Left renal cortex interstitium (tissue), 4 donors: ENCODE measurements around the gene NEMP1. TPM values are rescaled to one million over a fixed set of nuclear protein-coding genes. Genes with fewer than 3 reads are reported as not detected.
"Not testable (repeated sequence)": the region's sequence is repeated elsewhere in the genome, so short reads cannot be mapped to it uniquely, and the experiment has no call there.

Experiments
- DNase-seq, 4 donors: peaks; one replicate each; pipeline ENCODE4 v3.0.0-alpha.2; 2013; ENCODE audit warnings: low read depth in 4 of 4, low spot score in 2 of 4, missing footprints in 1 of 4
- polyA plus RNA-seq, 4 donors: library from polyadenylated mRNA; unstranded; fragments of 120-200 nt; gene quantifications; one replicate each; pipeline ENCODE4 v1.2.1, GENCODE V29; 2013; ENCODE audit not compliant: insufficient read length in 4 of 4

The NEMP1 gene
- polyA plus RNA-seq, 4 donors, result 19.0 to 30.0 (median 24.1) TPM

GRCh38 chr12:57037264-57037663, 41.3 kb downstream of the NEMP1 start:
- DNase-seq, result no peak

- DNase-seq, result no peak
These were observed 45.2 kb downstream of the NEMP1 start for GRCh38 chr12:57033431-57033830.

- no peak for DNase-seq
These were observed 46.8 kb downstream of the NEMP1 start for GRCh38 chr12:57031789-57032188.

GRCh38 chr12:57031138-57031725, 47.4 kb downstream of the NEMP1 start:
- no peak for DNase-seq

GRCh38 chr12:57029457-57029856, 49.1 kb downstream of the NEMP1 start:
- no peak for DNase-seq

- DNase-seq, result no peak
These were observed 50.8 kb downstream of the NEMP1 start for GRCh38 chr12:57027805-57028153.

- DNase-seq, result no peak
These were observed 51.4 kb downstream of the NEMP1 start for GRCh38 chr12:57027011-57027804.

- no peak for DNase-seq
These were observed 53.4 kb downstream of the NEMP1 start for GRCh38 chr12:57025196-57025595.

GRCh38 chr12:57022324-57022723, 56.3 kb downstream of the NEMP1 start:
- not testable (repeated sequence) for DNase-seq

- no peak for DNase-seq
These were observed 58.4 kb downstream of the NEMP1 start for GRCh38 chr12:57019983-57020719.

- DNase-seq, result no peak
These were observed 59.7 kb downstream of the NEMP1 start for GRCh38 chr12:57018906-57019305.

- not testable (repeated sequence) for DNase-seq
These were observed 60.2 kb downstream of the NEMP1 start for GRCh38 chr12:57018353-57018752.

GRCh38 chr12:57016348-57016747, 62.2 kb downstream of the NEMP1 start, which contains the start of gene TAC3:
TSS of gene TAC3 (minus strand) at chr12:57016529. CDS start at chr12:57015797, 732 bp downstream.
- no peak for DNase-seq

- no peak for DNase-seq
These were observed 65.8 kb downstream of the NEMP1 start for GRCh38 chr12:57012600-57013465.

- DNase-seq, result no peak
These were observed 66.9 kb downstream of the NEMP1 start for GRCh38 chr12:57011438-57012424.

GRCh38 chr12:57010627-57011247, 67.9 kb downstream of the NEMP1 start:
- DNase-seq, result no peak

GRCh38 chr12:57009949-57010626, 68.5 kb downstream of the NEMP1 start:
- DNase-seq, result no peak

GRCh38 chr12:57008178-57008577, 70.4 kb downstream of the NEMP1 start:
- DNase-seq, result peak in 1 of 4 donors; percentile 50
